NT2/D1 (cell line): ENCODE data around the gene SYT1.

ENCODE experiments used
- SUZ12 ChIP-seq: IDR thresholded peaks from 2 replicates; pipeline ENCODE4 v1.6.1; 2011; ENCODE audit not compliant: insufficient read length, insufficient read depth; ENCODE audit errors: extremely low read depth
- ZNF274 ChIP-seq: IDR thresholded peaks from 2 replicates; pipeline ENCODE4 v1.6.1; 2011; ENCODE audit warnings: mild to moderate bottlenecking, low read depth, low read length

- no peak for TF ChIP-seq ZNF274
- TF ChIP-seq SUZ12: no peak
Observed at GRCh38 chr12:79344855-79345847, 480.6 kb downstream of the SYT1 start.
